Astrocyte (in vitro differentiated cells and primary cell): Measurements from ENCODE around the gene PSTK. TPM values are rescaled to one million over a fixed set of nuclear protein-coding genes. Genes with fewer than 3 reads are reported as not detected.

Source experiments
- DNase-seq: peaks from one replicate; pipeline ENCODE4 v3.0.0-alpha.2; 2010; ENCODE audit warnings: low read depth
- FAIRE-seq: peaks from 2 replicates; lab custom pipeline; 2011; peaks lifted over from hg19 to GRCh38; lab: Jason Lieb, UNC
- H2AFZ ChIP-seq: 2 replicates; pipeline ENCODE4 v1.6.0; 2012; ENCODE audit warnings: low read depth, low read length, inconsistent platforms
- H3K27ac ChIP-seq: 2 replicates; pipeline ENCODE4 v1.5.1; 2011; ENCODE audit warnings: low read depth, low read length, inconsistent platforms
- H3K27me3 ChIP-seq: 2 replicates; pipeline ENCODE4 v1.6.0; 2011; ENCODE audit warnings: low read length, inconsistent platforms; ENCODE audit not compliant: insufficient read depth
- H3K36me3 ChIP-seq: 2 replicates; pipeline ENCODE4 v1.5.1; 2011; ENCODE audit warnings: low read length, inconsistent platforms; ENCODE audit not compliant: insufficient read depth
- H3K4me1 ChIP-seq: 2 replicates; pipeline ENCODE4 v1.5.1; 2011; ENCODE audit warnings: low read length, inconsistent platforms; ENCODE audit not compliant: insufficient read depth
- H3K4me2 ChIP-seq: 2 replicates; pipeline ENCODE4 v1.6.0; 2012; ENCODE audit warnings: low read length, inconsistent platforms
- H3K4me3 ChIP-seq: 2 replicates; pipeline ENCODE4 v1.5.1; 2011; ENCODE audit warnings: low read depth, mild to moderate bottlenecking, low read length, inconsistent platforms; ENCODE audit not compliant: insufficient read depth
- H3K79me2 ChIP-seq: 2 replicates; pipeline ENCODE4 v1.6.0; 2012; ENCODE audit warnings: mild to moderate bottlenecking, low read length, inconsistent platforms; ENCODE audit not compliant: insufficient read depth
- H3K9ac ChIP-seq: 2 replicates; pipeline ENCODE4 v1.6.0; 2012; ENCODE audit warnings: mild to moderate bottlenecking, low read length, inconsistent platforms
- H3K9me3 ChIP-seq: 2 replicates; pipeline ENCODE4 v1.5.1; 2012; ENCODE audit warnings: low read depth, mild to moderate bottlenecking, low read length, inconsistent platforms; ENCODE audit not compliant: insufficient read depth
- H4K20me1 ChIP-seq: 2 replicates; pipeline ENCODE4 v1.6.0; 2012; ENCODE audit warnings: low read length, inconsistent platforms; ENCODE audit not compliant: insufficient read depth
- H3K27ac Mint-ChIP-seq: one replicate; pipeline ENCODE4 v1.8.0; 2021; ENCODE audit warnings: mild to moderate bottlenecking, mixed read lengths; ENCODE audit not compliant: unreplicated experiment
- H3K27me3 Mint-ChIP-seq: one replicate; pipeline ENCODE4 v1.8.0; 2021; ENCODE audit warnings: low read depth, mixed read lengths; ENCODE audit not compliant: unreplicated experiment
- H3K36me3 Mint-ChIP-seq: one replicate; pipeline ENCODE4 v1.8.0; 2021; ENCODE audit warnings: low read depth, mixed read lengths; ENCODE audit not compliant: unreplicated experiment
- H3K4me1 Mint-ChIP-seq: one replicate; pipeline ENCODE4 v1.8.0; 2021; ENCODE audit warnings: low read depth, mixed read lengths; ENCODE audit not compliant: unreplicated experiment
- H3K4me3 Mint-ChIP-seq: one replicate; pipeline ENCODE4 v1.8.0; 2021; ENCODE audit warnings: mild to moderate bottlenecking, moderate library complexity, mixed read lengths; ENCODE audit not compliant: unreplicated experiment
- H3K9me3 Mint-ChIP-seq: one replicate; pipeline ENCODE4 v1.8.0; 2021; ENCODE audit warnings: mild to moderate bottlenecking, mixed read lengths; ENCODE audit not compliant: unreplicated experiment
- CTCF ChIP-seq: IDR thresholded peaks from 2 replicates; pipeline ENCODE4 v1.5.1; 2011; ENCODE audit warnings: low read depth, mild to moderate bottlenecking, inconsistent platforms, low read length, moderate library complexity; ENCODE audit not compliant: insufficient read depth
- EZH2 ChIP-seq: IDR thresholded peaks from 2 replicates; pipeline ENCODE4 v1.6.1; 2012; ENCODE audit warnings: mild to moderate bottlenecking, low read length, inconsistent platforms; ENCODE audit not compliant: insufficient read depth
- total RNA-seq: library from RNA; stranded (reverse); gene quantifications from 2 replicates; pipeline ENCODE4 v1.2.1, GENCODE V29; 2021

Gene PSTK
- total RNA-seq, 1 donor from 2014 or later, result 4.8 TPM

- no peaks in the 10 kb centered on the region for H3K36me3 Mint-ChIP-seq
- FAIRE-seq (no peak), DNase-seq (no peak)
- no peak overlapping the region for H2AFZ ChIP-seq
- H3K79me2 ChIP-seq, result no peaks in the 10 kb centered on the region
- no peak overlapping the region for H3K4me3 Mint-ChIP-seq
- no peak overlapping the region for H3K9ac ChIP-seq
- TF ChIP-seq EZH2, result no peak
- no peak for TF ChIP-seq CTCF
- no peaks in the 10 kb centered on the region for H3K36me3 ChIP-seq
- no peaks in the 10 kb centered on the region for H3K9me3 ChIP-seq
- no peaks in the 10 kb centered on the region for H3K4me1 ChIP-seq
- H3K27me3 Mint-ChIP-seq, result no peaks in the 10 kb centered on the region
- no peaks in the 10 kb centered on the region for H3K27me3 ChIP-seq
- no peak overlapping the region for H3K27ac ChIP-seq
- H3K27ac Mint-ChIP-seq, result no peak overlapping the region
- H4K20me1 ChIP-seq, result no peaks in the 10 kb centered on the region
- H3K9me3 Mint-ChIP-seq, result no peaks in the 10 kb centered on the region
- H3K4me3 ChIP-seq, result no peak overlapping the region
- no peaks in the 10 kb centered on the region for H3K4me1 Mint-ChIP-seq
- H3K4me2 ChIP-seq, result no peak overlapping the region
Observed at GRCh38 chr10:123038782-123039631, 58.8 kb downstream of the PSTK start.

GRCh38 chr10:123039632-123039930 lies 59.4 kb downstream of the PSTK start:
- Histone ChIP-seq H3K79me2 (no peaks in the 10 kb centered on the region), H3K9ac (no peak overlapping the region), H2AFZ (no peak overlapping the region), H3K4me1 (no peaks in the 10 kb centered on the region), H3K27ac (no peak overlapping the region), H3K27me3 (no peaks in the 10 kb centered on the region), H3K4me2 (no peak overlapping the region), H3K36me3 (no peaks in the 10 kb centered on the region), H3K9me3 (no peaks in the 10 kb centered on the region), H3K4me3 (no peak overlapping the region), H4K20me1 (no peaks in the 10 kb centered on the region)
- Mint-ChIP-seq H3K4me1 (no peaks in the 10 kb centered on the region), H3K27ac (no peak overlapping the region), H3K4me3 (no peak overlapping the region), H3K9me3 (no peaks in the 10 kb centered on the region), H3K36me3 (no peaks in the 10 kb centered on the region), H3K27me3 (no peaks in the 10 kb centered on the region)
- FAIRE-seq (no peak), DNase-seq (no peak)
- TF ChIP-seq CTCF, result no peak
- TF ChIP-seq EZH2, result no peak

Other genes with a start within 250 kb of the PSTK start
- 0.17 and 0.23 TPM in 2 replicates for gene CUZD1, start 134.5 kb upstream of the PSTK start, total RNA-seq
- gene FAM24B, start 100.8 kb upstream of the PSTK start, total RNA-seq, result 1.9 and 2.6 TPM in 2 replicates
- gene FAM24A, start 69.8 kb upstream of the PSTK start, total RNA-seq, result not detected in 2 replicates
- gene C10orf88, start 26.2 kb upstream of the PSTK start, total RNA-seq, result 13.5 and 14.3 TPM in 2 replicates
- 10.8 and 11.0 TPM in 2 replicates for gene IKZF5, start 28.4 kb downstream of the PSTK start, total RNA-seq
- gene ACADSB, start 28.6 kb downstream of the PSTK start, total RNA-seq, result 8.7 and 10.0 TPM in 2 replicates
- gene HMX3, start 155.6 kb downstream of the PSTK start, total RNA-seq, result not detected in 2 replicates
- gene HMX2, start 167.7 kb downstream of the PSTK start, total RNA-seq, result not detected in 2 replicates
- 79.7 and 81.7 TPM in 2 replicates for gene BUB3, start 174.0 kb downstream of the PSTK start, total RNA-seq